GM18507 (cell line): ENCODE results near the gene BMP6.
A peak's percentile ranks its signal among the peaks of the same experiment; 100 is the strongest.

Experiments
- DNase-seq: peaks from one replicate; pipeline ENCODE4 v3.0.0; 2011; ENCODE audit warnings: low read depth; ENCODE audit not compliant: insufficient read length; ENCODE audit errors: extremely low spot score
- FAIRE-seq: peaks from 2 replicates; lab custom pipeline; 2011; peaks lifted over from hg19 to GRCh38; lab: Jason Lieb, UNC

BMP6 gene

DNA sequence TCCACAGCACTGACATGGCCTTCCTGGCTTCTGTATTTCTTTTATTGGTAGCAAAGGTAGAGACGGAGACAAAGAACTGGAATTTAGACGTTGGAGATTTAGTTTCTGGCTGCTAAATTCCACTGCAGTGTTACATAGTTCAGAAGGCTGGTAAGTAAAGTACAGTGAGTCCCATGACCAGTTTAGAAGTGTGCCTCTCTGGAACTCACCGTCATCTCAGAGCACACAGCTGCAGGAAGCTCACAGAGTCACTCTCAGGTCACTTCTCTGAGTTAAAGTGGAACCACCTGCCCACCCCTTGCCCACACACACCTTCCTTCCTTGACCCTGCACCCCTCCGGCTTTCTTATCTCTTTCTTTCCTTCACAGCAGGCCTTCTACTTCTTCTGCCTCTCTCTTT is 19.6 kb upstream of the BMP6 start:
- no peak for DNase-seq
- no peak for FAIRE-seq

DNA sequence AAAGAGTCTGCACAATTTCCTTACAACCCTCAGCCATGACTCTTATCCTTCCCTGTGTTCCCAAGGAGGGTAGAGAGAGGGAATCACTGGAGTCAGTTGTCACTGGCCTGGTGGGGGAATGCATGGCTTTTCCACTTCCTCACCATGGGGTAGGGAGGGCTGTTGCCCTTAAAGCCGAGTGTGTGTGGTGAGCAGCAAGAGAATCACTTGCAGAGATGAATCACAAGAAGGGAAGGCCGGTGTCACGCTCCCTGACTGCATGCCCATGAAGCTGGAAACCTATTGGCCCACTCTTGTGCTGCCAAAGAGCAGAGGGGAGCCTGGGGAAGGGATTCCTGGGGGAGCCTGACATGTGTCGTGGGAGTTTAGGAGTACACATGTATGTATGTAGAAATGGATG is 18.1 kb upstream of the BMP6 start:
- FAIRE-seq (no peak), DNase-seq (no peak)

DNA sequence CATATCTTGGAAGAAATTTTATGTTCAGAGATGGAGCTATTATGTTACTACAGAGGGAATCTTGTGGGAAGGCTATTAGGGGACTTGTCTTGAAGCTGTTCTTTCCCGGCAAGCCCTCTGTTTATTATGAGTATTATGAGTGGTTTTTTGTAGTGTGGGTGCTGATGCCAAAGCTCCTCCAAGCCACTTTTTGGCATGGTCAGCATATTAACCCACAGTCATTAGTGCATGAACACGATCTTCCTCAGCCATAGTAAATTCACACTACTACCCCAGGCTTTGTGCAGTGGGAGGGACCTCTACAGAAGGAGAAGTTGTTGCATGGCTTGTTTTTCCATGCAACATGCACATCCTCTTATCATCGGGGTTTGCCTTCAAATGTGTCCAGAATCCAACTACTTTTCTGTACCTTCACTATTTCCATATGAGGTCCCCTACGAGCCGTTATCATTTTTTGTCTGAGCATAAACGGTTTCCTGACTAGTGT is 6.5 kb upstream of the BMP6 start:
- DNase-seq (no peak), FAIRE-seq (no peak)

DNA sequence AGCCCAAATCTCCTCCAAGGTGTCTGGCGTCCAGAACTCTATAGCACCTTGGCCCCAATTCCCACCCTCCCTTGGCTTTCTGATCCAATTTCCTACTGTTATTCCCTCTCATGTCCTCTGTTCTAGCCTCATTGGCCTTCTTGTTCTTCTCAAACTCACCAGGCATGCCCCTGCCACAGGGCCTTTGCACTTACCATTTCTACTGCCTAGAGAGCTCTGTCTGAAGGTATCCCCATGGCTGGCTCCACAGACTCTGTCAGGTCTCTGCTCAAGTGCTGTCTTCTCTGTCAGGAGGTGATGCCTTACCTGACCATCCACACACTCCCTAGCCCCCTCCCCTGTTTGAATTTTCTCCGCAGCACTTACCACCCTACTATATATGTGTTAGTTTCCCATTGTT is 5.6 kb upstream of the BMP6 start:
- FAIRE-seq (no peak), DNase-seq (no peak)

DNA sequence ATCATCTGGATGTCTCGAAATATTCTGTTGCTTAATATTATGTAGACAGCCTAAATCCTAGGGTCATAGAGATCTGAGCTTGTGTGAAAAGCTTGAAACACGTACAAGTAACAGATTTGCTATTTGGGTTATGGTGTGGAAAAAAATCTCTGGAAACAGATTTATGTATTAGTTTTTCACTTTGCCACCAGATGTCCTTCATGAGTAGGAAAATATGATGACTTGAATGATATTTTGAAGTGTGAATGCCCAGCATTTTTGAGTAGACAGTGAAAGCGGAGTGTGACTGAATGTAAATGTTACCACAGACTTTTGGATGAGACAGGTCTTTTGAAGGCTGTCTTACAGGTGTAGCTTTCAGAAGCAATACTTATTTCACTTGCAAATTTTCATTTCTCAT is 4.2 kb upstream of the BMP6 start:
- DNase-seq (no peak), FAIRE-seq (peak; percentile 36)

DNA sequence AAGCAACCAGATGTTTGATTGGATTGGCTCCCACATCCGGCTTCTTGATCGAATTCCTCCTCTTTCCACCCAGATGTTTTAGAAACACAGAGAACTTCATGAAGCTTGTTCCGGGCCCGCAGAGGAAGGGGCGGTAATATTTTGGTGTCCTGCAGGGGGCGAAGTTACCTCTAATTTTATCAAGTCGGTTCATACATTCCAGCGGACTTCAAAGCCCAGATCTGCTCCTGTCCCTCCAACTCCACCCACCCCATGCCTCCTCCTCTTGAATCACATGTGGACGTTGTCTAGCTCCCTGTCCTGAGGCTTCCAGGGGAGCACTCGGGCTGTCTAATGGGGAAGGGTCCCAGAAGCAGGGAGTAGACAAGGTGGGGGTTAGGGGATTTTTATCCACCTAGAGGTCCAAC is 2.9 kb upstream of the BMP6 start:
- FAIRE-seq, result peak; percentile 73
- DNase-seq, result no peak

DNA sequence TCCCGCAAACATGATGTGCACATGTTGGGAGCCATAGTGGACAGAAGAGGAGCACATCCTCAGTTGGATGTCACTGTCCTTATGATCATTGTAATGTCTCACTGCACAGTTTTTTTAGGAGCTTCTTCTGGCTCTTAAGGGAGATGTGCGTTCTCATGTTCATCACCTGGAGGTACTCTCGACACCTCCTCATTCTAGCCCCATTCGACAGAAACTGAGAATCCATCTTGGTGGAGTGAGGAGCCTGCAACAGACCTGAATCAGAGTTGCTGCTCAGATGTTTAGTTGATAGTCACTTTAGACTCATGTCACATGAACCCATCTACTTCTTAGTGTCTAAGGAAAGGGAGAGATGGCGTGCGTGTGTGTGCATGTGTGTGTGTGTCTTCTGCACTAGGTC is 2.3 kb upstream of the BMP6 start:
- FAIRE-seq, result no peak

DNA sequence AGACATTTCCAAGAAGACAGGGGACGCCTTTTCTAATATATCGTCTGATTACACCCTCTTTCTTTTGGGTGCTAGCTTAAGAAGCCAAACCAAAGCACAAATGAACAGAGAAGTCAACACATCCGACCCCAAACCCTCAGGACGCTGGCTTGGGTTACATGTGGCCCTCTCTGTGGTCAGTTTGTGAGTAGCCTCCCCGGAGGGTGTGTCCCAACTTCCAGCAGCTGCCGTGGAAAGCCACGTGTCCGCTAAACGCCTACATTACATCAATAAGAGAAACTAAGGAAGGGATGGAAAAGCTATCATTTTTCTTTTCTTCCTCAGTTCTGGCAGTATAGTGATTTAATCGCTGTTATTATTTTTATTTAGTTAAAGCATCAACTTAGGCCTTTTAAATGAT is 487 bp upstream of the BMP6 start:
- FAIRE-seq (no peak), DNase-seq (no peak)

More for the DNA sequence above, 2.3 kb upstream of the BMP6 start:
- no peak for DNase-seq

DNA sequence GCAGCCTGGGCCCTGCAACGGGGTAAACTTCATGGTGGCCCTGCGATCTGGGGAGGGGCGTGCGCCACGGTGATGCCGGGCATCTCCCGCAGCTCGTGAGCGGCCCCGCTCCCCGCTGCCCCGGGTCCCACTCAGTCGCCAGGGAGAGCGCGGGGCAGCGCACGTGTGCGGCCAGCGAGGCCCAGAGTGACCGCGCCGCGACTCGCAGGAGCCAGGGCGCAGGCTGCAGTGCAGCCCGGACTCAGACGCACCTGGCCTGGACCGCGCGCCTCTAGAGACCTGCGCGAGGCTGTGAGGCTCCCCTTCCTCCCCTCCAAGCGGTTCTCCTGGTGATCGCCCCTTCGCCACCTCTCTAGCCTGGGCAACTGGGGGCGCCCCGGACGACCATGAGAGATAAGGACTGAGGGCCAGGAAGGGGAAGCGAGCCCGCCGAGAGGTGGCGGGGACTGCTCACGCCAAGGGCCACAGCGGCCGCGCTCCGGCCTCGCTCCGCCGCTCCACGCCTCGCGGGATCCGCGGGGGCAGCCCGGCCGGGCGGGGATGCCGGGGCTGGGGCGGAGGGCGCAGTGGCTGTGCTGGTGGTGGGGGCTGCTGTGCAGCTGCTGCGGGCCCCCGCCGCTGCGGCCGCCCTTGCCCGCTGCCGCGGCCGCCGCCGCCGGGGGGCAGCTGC is 652 bp downstream of the BMP6 start:
- no peak for DNase-seq

DNA sequence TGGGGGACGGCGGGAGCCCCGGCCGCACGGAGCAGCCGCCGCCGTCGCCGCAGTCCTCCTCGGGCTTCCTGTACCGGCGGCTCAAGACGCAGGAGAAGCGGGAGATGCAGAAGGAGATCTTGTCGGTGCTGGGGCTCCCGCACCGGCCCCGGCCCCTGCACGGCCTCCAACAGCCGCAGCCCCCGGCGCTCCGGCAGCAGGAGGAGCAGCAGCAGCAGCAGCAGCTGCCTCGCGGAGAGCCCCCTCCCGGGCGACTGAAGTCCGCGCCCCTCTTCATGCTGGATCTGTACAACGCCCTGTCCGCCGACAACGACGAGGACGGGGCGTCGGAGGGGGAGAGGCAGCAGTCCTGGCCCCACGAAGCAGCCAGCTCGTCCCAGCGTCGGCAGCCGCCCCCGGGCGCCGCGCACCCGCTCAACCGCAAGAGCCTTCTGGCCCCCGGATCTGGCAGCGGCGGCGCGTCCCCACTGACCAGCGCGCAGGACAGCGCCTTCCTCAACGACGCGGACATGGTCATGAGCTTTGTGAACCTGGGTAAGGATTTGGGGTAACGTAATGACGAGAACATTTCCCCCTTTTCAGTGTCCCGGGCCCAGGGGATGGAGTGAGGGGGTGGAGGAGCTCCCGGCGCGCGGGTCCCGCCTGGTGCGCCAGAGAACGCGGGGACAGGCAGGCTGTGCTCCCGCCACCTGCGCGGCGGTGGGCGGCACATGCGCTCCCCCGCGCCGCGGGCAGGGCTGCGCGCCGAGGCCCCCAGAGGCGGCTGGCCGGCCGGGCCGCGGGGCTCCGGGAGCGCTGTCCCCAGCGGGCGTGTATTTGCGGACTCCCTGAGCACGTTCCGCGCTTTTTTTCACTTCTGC is 1.4 kb downstream of the BMP6 start:
- FAIRE-seq (no peak), DNase-seq (no peak)

More for the DNA sequence above, 652 bp downstream of the BMP6 start:
- no peak for FAIRE-seq

DNA sequence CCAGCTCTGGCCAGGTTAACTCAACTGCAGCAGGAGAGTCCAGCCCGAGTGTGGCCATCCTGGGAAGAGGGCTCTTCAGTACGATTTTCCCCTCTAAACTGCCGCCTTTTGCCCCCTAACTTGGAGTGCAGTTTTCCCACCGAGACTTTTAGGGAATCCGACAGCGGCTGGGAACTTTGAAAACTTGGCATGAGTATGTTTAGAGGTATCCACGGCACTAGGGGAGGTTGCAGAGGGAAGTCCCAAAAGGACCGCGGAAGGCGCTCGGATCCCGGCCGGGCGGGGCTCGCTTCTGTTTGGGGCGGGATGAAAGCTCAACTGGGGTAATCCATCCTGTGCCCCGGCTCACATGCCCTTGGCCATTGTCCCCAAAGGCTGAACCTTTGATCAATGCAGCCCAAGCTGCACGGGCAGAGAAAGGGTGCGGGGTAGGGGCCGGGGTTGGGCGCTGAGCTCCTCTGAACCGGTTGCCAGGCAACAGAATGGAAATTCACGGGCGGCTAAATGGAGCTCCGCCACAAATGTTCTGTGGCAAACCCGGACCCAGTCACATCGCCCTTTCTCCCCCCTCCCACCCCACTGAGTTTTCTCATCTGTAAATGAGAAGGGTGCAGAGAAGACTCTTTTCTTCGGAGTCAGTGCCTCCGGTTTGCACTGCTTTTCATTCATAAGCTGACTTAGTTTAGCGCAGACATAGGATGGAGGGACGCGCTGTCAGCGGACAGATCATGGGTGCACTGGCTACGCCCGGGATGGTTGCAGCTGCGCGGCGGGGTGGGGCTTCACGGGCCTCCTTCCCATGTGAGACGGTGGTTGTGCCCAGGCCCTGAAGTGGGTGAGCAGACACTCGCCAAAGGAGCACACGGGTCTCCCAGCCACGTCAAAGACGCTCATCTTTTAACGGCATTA is 2.3 kb downstream of the BMP6 start:
- FAIRE-seq (no peak), DNase-seq (no peak)

DNA sequence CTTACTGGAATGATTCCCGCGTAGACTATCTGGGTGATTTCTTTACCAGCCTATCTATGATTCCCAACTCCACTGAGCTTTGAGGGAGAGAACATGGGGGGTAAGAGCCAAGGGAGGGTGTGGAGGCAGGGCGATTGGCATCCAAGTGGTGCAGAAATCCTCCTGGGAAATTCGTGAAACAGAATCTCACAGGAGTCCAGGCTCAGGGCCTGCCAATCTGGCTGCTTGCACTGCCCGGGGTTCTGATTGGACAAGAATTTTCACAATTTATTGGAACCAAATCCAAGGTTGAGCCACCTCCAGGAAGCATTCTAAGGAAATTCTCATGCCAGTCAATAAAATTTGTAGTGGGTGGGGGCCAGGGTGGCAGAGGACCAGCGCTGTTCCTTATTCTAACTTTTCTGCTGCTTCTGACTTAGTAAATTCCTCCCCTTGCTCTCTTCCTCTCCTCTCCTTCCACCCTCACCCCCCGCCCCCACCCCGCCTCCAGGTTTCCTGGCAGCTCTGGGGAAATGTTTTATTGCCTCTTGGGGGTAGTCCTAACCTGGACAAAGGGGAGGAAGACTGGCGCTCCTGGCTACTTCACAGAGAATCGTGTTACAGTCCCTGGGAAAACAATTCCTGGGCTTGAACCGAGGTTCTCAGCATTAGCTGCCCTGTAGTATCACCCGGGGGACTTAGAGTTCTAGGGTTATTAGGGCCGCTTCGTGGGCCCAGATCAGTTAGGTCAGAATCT is 3.1 kb downstream of the BMP6 start:
- no peak for FAIRE-seq
- no peak for DNase-seq

DNA sequence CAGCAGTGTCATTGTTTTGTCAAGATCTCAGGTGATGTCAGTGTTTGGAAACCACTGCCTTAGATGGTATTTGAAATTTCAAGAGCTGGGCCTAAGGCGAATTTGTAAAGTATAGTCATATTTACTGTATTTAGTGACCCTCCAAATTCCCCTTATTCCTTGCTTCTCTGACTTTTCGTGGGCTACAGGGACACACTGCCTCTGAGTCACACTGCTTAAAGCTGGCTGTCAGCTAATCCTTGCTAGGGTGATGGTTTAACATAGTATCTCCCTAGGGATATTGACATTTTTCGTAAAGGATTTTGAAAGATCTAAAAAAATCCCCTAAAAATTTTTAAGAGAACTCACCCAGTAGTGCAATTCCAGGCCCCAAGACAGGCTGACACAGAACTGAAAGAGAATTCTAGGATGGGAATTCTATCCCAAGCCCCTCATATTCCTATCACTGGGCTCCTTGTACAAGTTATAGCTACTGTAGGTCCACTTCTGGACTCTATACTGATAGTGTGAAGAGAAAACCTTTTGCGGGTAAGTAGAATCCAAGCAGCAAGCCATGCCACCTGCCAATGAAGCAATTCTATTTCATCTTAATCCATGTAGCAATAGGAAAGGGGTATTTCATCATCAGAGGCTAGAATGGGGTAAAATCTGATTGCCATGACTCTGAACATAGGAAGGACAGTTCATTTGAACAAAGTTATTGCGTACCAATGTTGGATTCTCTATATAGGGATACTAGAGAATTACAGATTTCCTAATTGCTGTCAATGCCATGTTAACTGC is 4.3 kb downstream of the BMP6 start:
- no peak for FAIRE-seq
- no peak for DNase-seq

DNA sequence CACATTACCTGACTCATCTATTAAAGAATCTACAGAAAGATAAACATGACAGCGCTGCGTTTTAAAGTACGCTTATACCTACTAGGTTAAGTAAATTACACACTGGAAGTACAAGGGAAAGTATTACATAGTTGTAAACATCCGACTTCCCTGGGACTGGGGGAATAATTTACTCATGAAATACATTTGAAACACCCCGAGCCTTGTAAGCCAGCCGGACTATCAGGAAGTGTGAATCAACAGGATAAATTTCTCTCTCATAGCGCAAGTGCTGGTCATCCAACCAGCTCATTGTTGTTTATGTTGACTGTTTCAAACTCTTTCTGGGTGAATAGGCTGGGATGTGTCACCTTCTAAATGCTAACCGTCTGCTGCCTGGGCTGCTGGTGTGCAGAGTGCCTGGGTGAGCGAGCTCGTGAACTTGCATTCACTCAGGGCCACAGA is 4.9 kb downstream of the BMP6 start:
- DNase-seq (no peak), FAIRE-seq (no peak)

DNA sequence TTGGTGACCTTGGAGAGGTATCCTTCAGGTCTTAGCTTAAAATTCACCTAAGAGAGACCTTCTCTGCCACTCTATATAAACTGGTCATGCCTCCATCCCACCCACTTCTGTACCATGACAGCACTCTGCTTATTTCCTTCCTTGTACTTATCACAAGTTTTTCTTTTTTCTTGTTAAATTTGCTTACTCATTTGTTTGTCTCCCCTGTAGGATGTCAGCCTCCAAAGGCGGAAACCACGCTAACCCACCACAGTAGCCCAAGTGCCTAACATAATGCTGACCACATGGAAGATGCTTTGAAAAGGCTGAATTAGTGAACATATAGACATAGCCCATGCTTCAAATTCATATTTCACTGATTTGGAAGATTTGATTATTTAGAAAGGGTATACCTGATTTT is 5.4 kb downstream of the BMP6 start:
- no peak for DNase-seq
- no peak for FAIRE-seq

DNA sequence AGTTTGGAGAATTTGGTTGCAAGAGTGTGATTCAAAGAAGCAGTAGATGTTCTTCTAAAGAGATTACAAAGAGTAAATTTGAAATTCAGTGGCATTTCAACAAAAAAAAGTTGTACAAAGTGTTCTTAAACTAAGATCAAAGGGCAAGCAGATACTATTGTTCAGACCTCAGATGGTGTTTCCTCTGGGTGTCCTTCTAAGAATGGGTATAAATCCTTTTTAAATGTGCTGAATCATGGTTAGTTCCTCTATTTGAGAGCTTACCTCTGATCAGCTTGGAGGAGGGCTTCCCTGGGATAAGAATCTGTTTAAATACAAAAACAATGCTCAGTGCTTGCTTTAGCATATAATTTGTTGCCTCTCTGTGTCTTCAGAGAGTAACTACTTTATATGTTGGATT is 6.3 kb downstream of the BMP6 start:
- no peak for FAIRE-seq
- no peak for DNase-seq

DNA sequence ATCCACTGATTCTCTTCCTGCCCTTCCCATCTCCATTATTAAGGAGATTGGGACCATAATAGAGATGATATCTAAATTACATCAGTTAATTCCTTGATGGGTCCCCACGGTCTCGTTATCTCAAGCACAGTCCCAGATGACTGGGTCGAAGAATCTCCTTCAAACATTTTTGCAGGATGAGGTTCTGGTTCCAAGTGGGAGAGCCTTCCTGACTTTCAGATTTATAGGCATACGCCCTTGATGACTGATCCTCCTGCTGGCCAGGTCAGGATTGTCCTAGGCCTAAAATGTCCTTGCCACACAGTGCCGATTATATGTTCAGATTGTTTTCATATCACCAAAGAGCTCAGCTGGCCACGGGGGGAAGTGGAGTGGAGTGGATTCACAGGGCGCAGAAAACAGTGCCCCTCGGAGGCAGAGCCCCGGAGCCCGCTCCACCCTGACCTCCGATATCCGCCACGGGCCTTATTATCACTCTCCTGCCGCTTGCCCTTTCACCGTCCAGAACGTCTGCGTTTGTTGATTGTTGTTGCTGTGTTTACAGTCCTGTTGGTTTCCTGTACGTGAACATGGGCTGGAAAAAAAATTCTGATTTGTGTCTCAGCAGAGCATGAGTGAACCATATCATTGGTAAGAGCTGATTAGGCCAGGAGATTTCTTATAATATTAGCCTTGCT is 8.9 kb downstream of the BMP6 start:
- FAIRE-seq (no peak), DNase-seq (no peak)

DNA sequence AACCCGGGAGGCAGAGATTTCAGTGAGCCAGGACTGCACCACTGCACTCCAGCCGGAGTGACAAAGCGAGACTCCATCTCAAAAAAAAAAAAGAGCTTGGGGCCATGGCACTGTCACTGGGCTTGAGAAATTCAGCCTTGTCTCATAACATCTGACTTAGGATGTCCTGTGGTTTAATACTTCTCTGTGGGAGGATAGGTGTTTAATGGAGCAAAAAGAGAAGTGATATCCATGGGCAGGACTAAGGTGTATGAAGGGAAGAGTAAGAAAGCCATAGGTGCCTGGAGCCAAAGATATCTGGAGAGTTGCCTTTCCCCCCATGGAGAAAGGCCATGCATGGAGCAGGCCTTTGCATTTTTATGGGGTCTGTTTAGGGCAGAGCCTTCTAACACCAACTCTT is 11.2 kb downstream of the BMP6 start:
- DNase-seq, result no peak
- FAIRE-seq, result no peak
